ENCODE measurements around the gene FADD. TPM values are rescaled to one million over a fixed set of nuclear protein-coding genes. Genes with fewer than 3 reads are reported as not detected.

FADD gene
- polyA plus RNA-seq, 1 donor (not counting 4 experiments of a cell fraction or from before 2014, with no cell fraction given): 33.7 TPM

GRCh38 chr11:70233034-70233433 is 29.9 kb downstream of the FADD start:
- DNase-seq (ENCODE audit: low read depth, low spot score) (no peak), FAIRE-seq (no peak)
- Histone ChIP-seq H4K20me1 (ENCODE audit: control insufficient read depth, extremely low read depth, insufficient read depth, low read length) (no peaks in the 10 kb centered on the region), H2AFZ (ENCODE audit: control insufficient read depth, low read length) (no peak overlapping the region), H3K36me3 (ENCODE audit: control insufficient read depth in 2 of 2, extremely low read depth in 1 of 2, insufficient read depth in 2 of 2, low read length in 2 of 2) (no peaks in the 10 kb centered on the region), H3K27ac (ENCODE audit: control insufficient read depth, insufficient read depth, low read length) (no peak overlapping the region), H3K9ac (ENCODE audit: control insufficient read depth, extremely low read depth, insufficient read depth, low read length) (no peak overlapping the region), H3K4me3 (ENCODE audit: control insufficient read depth in 2 of 3, extremely low read depth in 1 of 3, insufficient read depth in 2 of 3, low read depth in 1 of 3, low read length in 3 of 3) (no peak overlapping the region), H3K27me3 (ENCODE audit: control insufficient read depth, extremely low read depth, insufficient read depth, low read length) (no peaks in the 10 kb centered on the region), H3K9me1 (ENCODE audit: control insufficient read depth, extremely low read depth, insufficient read depth, low read length) (no peaks in the 10 kb centered on the region), H3K4me2 (ENCODE audit: control insufficient read depth, extremely low read depth, insufficient read depth, low read depth, low read length) (no peak overlapping the region), H3K9me3 (ENCODE audit: control insufficient read depth, low read depth, low read length) (no peaks in the 10 kb centered on the region), H3K4me1 (ENCODE audit: control insufficient read depth, extremely low read depth, insufficient read depth, low read length) (peaks cover 3% of the 10 kb centered on the region), H3K79me2 (ENCODE audit: control insufficient read depth, insufficient read depth, low read length) (no peaks in the 10 kb centered on the region)
- dilution Hi-C loops (cut with MboI; ENCODE audit: extremely low pct_ligation_motif_present, low sequenced_read_pairs): loop anchor here (5.0 kb wide), 1 partner anchor 69 kb away; no protein-coding TSS in a partner anchor
- TF ChIP-seq CTCF (optimal IDR thresholded peaks at IDR 0.05 in 1 of 3, IDR thresholded peaks at IDR 0.05 in 1 of 3, conservative IDR thresholded peaks at IDR 0.05 in 1 of 3; ENCODE audit: extremely low read depth in 1 of 3, insufficient read depth in 2 of 3, low read length in 3 of 3) (no peak), EZH2 (IDR thresholded peaks at IDR 0.05; ENCODE audit: low read length) (no peak)

- peaks cover 3% of the 10 kb centered on the region for H3K4me1 ChIP-seq (ENCODE audit: control insufficient read depth, extremely low read depth, insufficient read depth, low read length)
- no peak overlapping the region for H2AFZ ChIP-seq (ENCODE audit: control insufficient read depth, low read length)
- H3K79me2 ChIP-seq (ENCODE audit: control insufficient read depth, insufficient read depth, low read length): no peaks in the 10 kb centered on the region
- DNase-seq (ENCODE audit: low read depth, low spot score) (peak; percentile 95), FAIRE-seq (peak; percentile 97)
- no peaks in the 10 kb centered on the region for H3K36me3 ChIP-seq (ENCODE audit: control insufficient read depth in 2 of 2, extremely low read depth in 1 of 2, insufficient read depth in 2 of 2, low read length in 2 of 2)
- H3K9me3 ChIP-seq (ENCODE audit: control insufficient read depth, low read depth, low read length): no peaks in the 10 kb centered on the region
- H3K27me3 ChIP-seq (ENCODE audit: control insufficient read depth, extremely low read depth, insufficient read depth, low read length): no peaks in the 10 kb centered on the region
- TF ChIP-seq CTCF (optimal IDR thresholded peaks at IDR 0.05 in 1 of 3, IDR thresholded peaks at IDR 0.05 in 1 of 3, conservative IDR thresholded peaks at IDR 0.05 in 1 of 3; ENCODE audit: extremely low read depth in 1 of 3, insufficient read depth in 2 of 3, low read length in 3 of 3): no peak
- no peak for TF ChIP-seq EZH2 (IDR thresholded peaks at IDR 0.05; ENCODE audit: low read length)
- no peak overlapping the region for H3K9ac ChIP-seq (ENCODE audit: control insufficient read depth, extremely low read depth, insufficient read depth, low read length)
- dilution Hi-C loops (cut with MboI; ENCODE audit: extremely low pct_ligation_motif_present, low sequenced_read_pairs): loop anchor here (5.0 kb wide), 1 partner anchor 69 kb away; no protein-coding TSS in a partner anchor
- no peaks in the 10 kb centered on the region for H3K9me1 ChIP-seq (ENCODE audit: control insufficient read depth, extremely low read depth, insufficient read depth, low read length)
- H3K4me2 ChIP-seq (ENCODE audit: control insufficient read depth, extremely low read depth, insufficient read depth, low read depth, low read length): no peak overlapping the region
- H4K20me1 ChIP-seq (ENCODE audit: control insufficient read depth, extremely low read depth, insufficient read depth, low read length): no peaks in the 10 kb centered on the region
- no peak overlapping the region for H3K27ac ChIP-seq (ENCODE audit: control insufficient read depth, insufficient read depth, low read length)
- H3K4me3 ChIP-seq (ENCODE audit: control insufficient read depth in 2 of 3, extremely low read depth in 1 of 3, insufficient read depth in 2 of 3, low read depth in 1 of 3, low read length in 3 of 3): no peak overlapping the region
Observed at GRCh38 chr11:70233511-70233934, 30.4 kb downstream of the FADD start.

Measured in keratinocyte (primary cell).